Muscle of leg (tissue), 11 donors: ENCODE measurements around the gene LRRC70. TPM values are rescaled to one million over a fixed set of nuclear protein-coding genes. Genes with fewer than 3 reads are reported as not detected.
"Not testable (repeated sequence)": the region's sequence is repeated elsewhere in the genome, so short reads cannot be mapped to it uniquely, and the experiment has no call there.

Experiments used
- DNase-seq: peaks from one replicate; pipeline ENCODE4 v3.0.0; 2013
- H3K27ac ChIP-seq: one replicate; pipeline ENCODE4 v1.5.1; 2013; ENCODE audit warnings: mild to moderate bottlenecking, low read length, control low read depth
- H3K27me3 ChIP-seq: one replicate; pipeline ENCODE4 v1.6.1; 2013; ENCODE audit warnings: low read length; ENCODE audit not compliant: control insufficient read depth, insufficient read depth
- H3K36me3 ChIP-seq: one replicate; pipeline ENCODE4 v1.6.1; 2013; ENCODE audit warnings: low read length; ENCODE audit not compliant: control insufficient read depth, insufficient read depth
- H3K4me1 ChIP-seq: one replicate; pipeline ENCODE4 v1.6.1; 2013; ENCODE audit warnings: low read length; ENCODE audit not compliant: control insufficient read depth, insufficient read depth
- H3K4me3 ChIP-seq: one replicate; pipeline ENCODE4 v1.5.1; 2013; ENCODE audit warnings: low read length, control low read depth
- H3K9me3 ChIP-seq: replicated peaks from 2 replicates; pipeline ENCODE4 v1.6.1; 2013; ENCODE audit warnings: low read depth, low read length; ENCODE audit not compliant: control insufficient read depth
- WGBS: methylation state at CpG from one replicate; pipeline ENCODE4 v1.1.5; 2013; ENCODE audit warnings: missing lambda C conversion rate; ENCODE audit not compliant: insufficient coverage; 5-methylcytosine and 5-hydroxymethylcytosine counted together
- polyA plus RNA-seq, 8 donors: library from polyadenylated mRNA; unstranded; fragments of 120-200 nt; gene quantifications; one replicate each; pipeline versions ENCODE4 v1.2.1 to v1.2.3, GENCODE V29; 2013; ENCODE audit warnings: inconsistent platforms in 1 of 8, low replicate concordance in 1 of 8; ENCODE audit not compliant: insufficient read length in 8 of 8, insufficient read depth in 1 of 8
- total RNA-seq: library from RNA; stranded (reverse); fragments of 120-200 nt; gene quantifications from one replicate; pipeline ENCODE4 v1.2.4, GENCODE V29; 2013

The LRRC70 gene
- total and polyA plus RNA-seq, 9 donors, result 3.3 to 5.8 (median 4.1) TPM

GRCh38 chr5:62555930-62556329, 22.7 kb upstream of the LRRC70 start:
- H3K36me3 ChIP-seq, result peaks cover 2% of the 10 kb centered on the region
- DNase-seq, result no peak
- no peaks in the 10 kb centered on the region for H3K27me3 ChIP-seq
- no peaks in the 10 kb centered on the region for H3K9me3 ChIP-seq
- no peak overlapping the region for H3K4me3 ChIP-seq
- no peak overlapping the region for H3K27ac ChIP-seq
- H3K4me1 ChIP-seq, result no peaks in the 10 kb centered on the region

- no peak overlapping the region for H3K4me3 ChIP-seq
- no peaks in the 10 kb centered on the region for H3K27me3 ChIP-seq
- 80% methylated on average over 1 of the region's 3 CpGs for WGBS
- H3K9me3 ChIP-seq, result no peaks in the 10 kb centered on the region
- H3K4me1 ChIP-seq, result no peaks in the 10 kb centered on the region
- H3K27ac ChIP-seq, result no peak overlapping the region
- peaks cover 6% of the 10 kb centered on the region for H3K36me3 ChIP-seq
- no peak for DNase-seq
Measured at GRCh38 chr5:62558941-62559340, 19.7 kb upstream of the LRRC70 start.

- DNase-seq, result no peak
Measured at GRCh38 chr5:62560786-62561185, 17.8 kb upstream of the LRRC70 start.

GRCh38 chr5:62561896-62562295, 16.7 kb upstream of the LRRC70 start:
- Histone ChIP-seq H3K27ac (no peak overlapping the region), H3K4me1 (no peaks in the 10 kb centered on the region), H3K9me3 (peaks cover 2% of the 10 kb centered on the region), H3K4me3 (no peak overlapping the region), H3K27me3 (no peaks in the 10 kb centered on the region), H3K36me3 (peaks cover 8% of the 10 kb centered on the region)
- no CpG with 5 or more reads among the region's 1 CpG for WGBS
- DNase-seq, result no peak

More at GRCh38 chr5:62560786-62561185, 17.8 kb upstream of the LRRC70 start:
- no peak overlapping the region for H3K27ac ChIP-seq
- no peaks in the 10 kb centered on the region for H3K9me3 ChIP-seq
- H3K4me1 ChIP-seq, result no peaks in the 10 kb centered on the region
- peaks cover 6% of the 10 kb centered on the region for H3K36me3 ChIP-seq
- H3K4me3 ChIP-seq, result no peak overlapping the region
- H3K27me3 ChIP-seq, result no peaks in the 10 kb centered on the region
- no CpG with 5 or more reads among the region's 1 CpG for WGBS

GRCh38 chr5:62562867-62563266, 15.8 kb upstream of the LRRC70 start:
- H3K27ac ChIP-seq, result no peak overlapping the region
- WGBS, result no CpG with 5 or more reads among the region's 1 CpG
- H3K36me3 ChIP-seq, result peaks cover 11% of the 10 kb centered on the region
- H3K4me3 ChIP-seq, result no peak overlapping the region
- no peaks in the 10 kb centered on the region for H3K4me1 ChIP-seq
- no peak for DNase-seq
- H3K27me3 ChIP-seq, result no peaks in the 10 kb centered on the region
- H3K9me3 ChIP-seq, result peaks cover 5% of the 10 kb centered on the region

GRCh38 chr5:62564101-62564500, 14.5 kb upstream of the LRRC70 start:
- no peak overlapping the region for H3K27ac ChIP-seq
- WGBS, result no CpG with 5 or more reads among the region's 2 CpGs
- H3K27me3 ChIP-seq, result no peaks in the 10 kb centered on the region
- no peaks in the 10 kb centered on the region for H3K4me1 ChIP-seq
- H3K36me3 ChIP-seq, result peaks cover 14% of the 10 kb centered on the region
- no peak overlapping the region for H3K4me3 ChIP-seq
- peaks cover 10% of the 10 kb centered on the region for H3K9me3 ChIP-seq
- DNase-seq, result no peak

- not testable (repeated sequence) for H3K27me3 ChIP-seq, DNase-seq, H3K4me1 ChIP-seq, H3K27ac ChIP-seq, H3K4me3 ChIP-seq, H3K9me3 ChIP-seq
- peaks cover 12% of the 10 kb centered on the region for H3K36me3 ChIP-seq
- WGBS, result no CpG with 5 or more reads among the region's 3 CpGs
Measured at GRCh38 chr5:62565740-62566139, 12.9 kb upstream of the LRRC70 start.

- no peaks in the 10 kb centered on the region for H3K4me1 ChIP-seq
- peaks cover 10% of the 10 kb centered on the region for H3K9me3 ChIP-seq
- H3K36me3 ChIP-seq, result peaks cover 8% of the 10 kb centered on the region
- H3K27ac ChIP-seq, result no peak overlapping the region
- DNase-seq, result no peak
- WGBS, result no CpG with 5 or more reads among the region's 4 CpGs
- H3K27me3 ChIP-seq, result no peaks in the 10 kb centered on the region
- no peak overlapping the region for H3K4me3 ChIP-seq
Measured at GRCh38 chr5:62568143-62568542, 10.5 kb upstream of the LRRC70 start.

GRCh38 chr5:62568800-62569432, 9.7 kb upstream of the LRRC70 start:
- Histone ChIP-seq H3K9me3 (peaks cover 10% of the 10 kb centered on the region), H3K27ac (no peak overlapping the region), H3K36me3 (peaks cover 8% of the 10 kb centered on the region), H3K4me3 (no peak overlapping the region), H3K4me1 (no peaks in the 10 kb centered on the region), H3K27me3 (no peaks in the 10 kb centered on the region)
- WGBS, result no CpG with 5 or more reads among the region's 2 CpGs
- no peak for DNase-seq

GRCh38 chr5:62569470-62569869, 9.1 kb upstream of the LRRC70 start:
- no CpG with 5 or more reads among the region's 1 CpG for WGBS

More at GRCh38 chr5:62569470-62569869, 9.1 kb upstream of the LRRC70 start:
- H3K9me3 ChIP-seq, result peaks cover 10% of the 10 kb centered on the region
- DNase-seq, result no peak
- H3K27me3 ChIP-seq, result no peaks in the 10 kb centered on the region
- H3K27ac ChIP-seq, result no peak overlapping the region
- H3K4me1 ChIP-seq, result no peaks in the 10 kb centered on the region
- H3K36me3 ChIP-seq, result peaks cover 8% of the 10 kb centered on the region
- no peak overlapping the region for H3K4me3 ChIP-seq
